Measurements from ENCODE around the gene TRAPPC12. TPM values are rescaled to one million over a fixed set of nuclear protein-coding genes. Genes with fewer than 3 reads are reported as not detected.

TRAPPC12 gene
- total RNA-seq, 1 donor from 2014 or later, result 95.4 TPM

- ChIA-PET CTCF (no interaction called here), POLR2A (interaction anchor here (2.4 kb wide), 1 partner anchor 18 kb away, joined by 8 read pairs; the partner anchor contains the start of genes EIPR1 and TRAPPC12)
- no peaks in the 10 kb centered on the region for H3K27me3 Mint-ChIP-seq
- intact Hi-C loops (cut with micrococcal nuclease), result no loop called here
- no peak overlapping the region for H3K4me3 Mint-ChIP-seq
- no peak overlapping the region for H3K27ac Mint-ChIP-seq
- no peak for DNase-seq
- no peaks in the 10 kb centered on the region for H3K4me1 Mint-ChIP-seq
- peaks cover 79% of the 10 kb centered on the region for H3K36me3 Mint-ChIP-seq (ENCODE audit: low read depth)
- TF ChIP-seq CTCF (IDR thresholded peaks at IDR 0.05), result no peak
- H3K9me3 Mint-ChIP-seq, result peaks cover 12% of the 10 kb centered on the region
- no peak for ATAC-seq (ENCODE audit: low read depth)
Observed at GRCh38 chr2:3396920-3397559, 17.5 kb downstream of the TRAPPC12 start.

- no peak for ATAC-seq (ENCODE audit: low read depth)
- peaks cover 12% of the 10 kb centered on the region for H3K9me3 Mint-ChIP-seq
- H3K36me3 Mint-ChIP-seq (ENCODE audit: low read depth), result peaks cover 82% of the 10 kb centered on the region
- H3K4me1 Mint-ChIP-seq, result peaks cover 8% of the 10 kb centered on the region
- intact Hi-C loops (cut with micrococcal nuclease), result no loop called here
- POLR2A ChIA-PET, result interaction anchor here (2.4 kb wide), 1 partner anchor 20 kb away, joined by 8 read pairs; the partner anchor contains the start of genes EIPR1 and TRAPPC12
- no peak overlapping the region for H3K27ac Mint-ChIP-seq
- DNase-seq, result no peak
- CTCF ChIA-PET, result interaction anchor here (1.2 kb wide), 1 partner anchor 26 kb away, joined by 3 read pairs; no protein-coding TSS in a partner anchor
- no peaks in the 10 kb centered on the region for H3K27me3 Mint-ChIP-seq
- no peak overlapping the region for H3K4me3 Mint-ChIP-seq
- no peak for TF ChIP-seq CTCF (IDR thresholded peaks at IDR 0.05)
Observed at GRCh38 chr2:3398857-3399256, 19.4 kb downstream of the TRAPPC12 start.

GRCh38 chr2:3399381-3399780 lies 19.9 kb downstream of the TRAPPC12 start:
- Mint-ChIP-seq H3K27ac (no peak overlapping the region), H3K4me1 (peaks cover 12% of the 10 kb centered on the region), H3K4me3 (no peak overlapping the region), H3K9me3 (peaks cover 12% of the 10 kb centered on the region), H3K36me3 (ENCODE audit: low read depth) (peaks cover 82% of the 10 kb centered on the region), H3K27me3 (no peaks in the 10 kb centered on the region)
- ATAC-seq (ENCODE audit: low read depth) (no peak), DNase-seq (no peak)
- intact Hi-C loops (cut with micrococcal nuclease), result no loop called here
- ChIA-PET POLR2A (no interaction called here), CTCF (interaction anchor here (1.2 kb wide), 1 partner anchor 25 kb away, joined by 3 read pairs; no protein-coding TSS in a partner anchor)
- no peak for TF ChIP-seq CTCF (IDR thresholded peaks at IDR 0.05)

GRCh38 chr2:3399829-3400228 lies 20.3 kb downstream of the TRAPPC12 start:
- ATAC-seq (ENCODE audit: low read depth), result no peak
- Mint-ChIP-seq H3K4me3 (no peak overlapping the region), H3K36me3 (ENCODE audit: low read depth) (peaks cover 81% of the 10 kb centered on the region), H3K4me1 (peaks cover 12% of the 10 kb centered on the region), H3K9me3 (peaks cover 12% of the 10 kb centered on the region), H3K27me3 (no peaks in the 10 kb centered on the region), H3K27ac (no peak overlapping the region)
- CTCF ChIA-PET, result no interaction called here
- intact Hi-C loops (cut with micrococcal nuclease), result no loop called here
- no peak for DNase-seq
- TF ChIP-seq CTCF (IDR thresholded peaks at IDR 0.05), result no peak
- POLR2A ChIA-PET, result no interaction called here

GRCh38 chr2:3403587-3404334 lies 24.3 kb downstream of the TRAPPC12 start:
- Mint-ChIP-seq H3K4me1 (peaks cover 12% of the 10 kb centered on the region), H3K4me3 (no peak overlapping the region), H3K27me3 (no peaks in the 10 kb centered on the region), H3K36me3 (ENCODE audit: low read depth) (peaks cover 61% of the 10 kb centered on the region), H3K27ac (peak overlapping the region; percentile 67), H3K9me3 (no peaks in the 10 kb centered on the region)
- DNase-seq (no peak), ATAC-seq (ENCODE audit: low read depth) (peak; percentile 79)
- POLR2A ChIA-PET, result no interaction called here
- CTCF ChIA-PET, result no interaction called here
- intact Hi-C loops (cut with micrococcal nuclease), result no loop called here
- TF ChIP-seq CTCF (IDR thresholded peaks at IDR 0.05), result no peak
